BLaER1 treated with 17β-estradiol and CSF1 and Interleukin-3, amounts not matched to agents 10 nM and 100 nM (cell line): ENCODE data around the gene CASP2.

Experiments
- H3K27ac ChIP-seq, 11 experiments: shearing (Covaris generic); formaldehyde crosslinking; 2 replicates each; pipeline ENCODE4 v1.8.1; 2022
- H3K27me3 ChIP-seq, 11 experiments: shearing (Covaris generic); formaldehyde crosslinking; 2 replicates each; pipeline ENCODE4 v1.8.1; 2022
- H3K36me3 ChIP-seq, 11 experiments: shearing (Covaris generic); formaldehyde crosslinking; 2 replicates each; pipeline ENCODE4 v1.8.1; 2022
- H3K4me1 ChIP-seq, 10 experiments: shearing (Covaris generic); formaldehyde crosslinking; 2 replicates each; pipeline ENCODE4 v1.8.1; 2022
- H3K4me2 ChIP-seq, 11 experiments: shearing (Covaris generic); formaldehyde crosslinking; 2 replicates each; pipeline ENCODE4 v1.8.1; 2022
- H3K4me3 ChIP-seq, 10 experiments: shearing (Covaris generic); formaldehyde crosslinking; 2 replicates each; pipeline ENCODE4 v1.8.1; 2022
- H3K9ac ChIP-seq, 11 experiments: shearing (Covaris generic); formaldehyde crosslinking; 2 replicates each; pipeline ENCODE4 v1.8.1; 2022
- H3K9me3 ChIP-seq, 11 experiments: shearing (Covaris generic); formaldehyde crosslinking; replicated peaks in 1 of 11; 2 replicates each; pipeline ENCODE4 v1.8.1; 2022
- H4K20me1 ChIP-seq, 11 experiments: shearing (Covaris generic); formaldehyde crosslinking; 2 replicates each; pipeline ENCODE4 v1.8.1; 2022
- Cebpa-rat ChIP-seq, 11 experiments: shearing (Covaris generic); IDR thresholded peaks; 2 replicates each; pipeline ENCODE4 v1.8.1; 2022

CASP2 gene

DNA sequence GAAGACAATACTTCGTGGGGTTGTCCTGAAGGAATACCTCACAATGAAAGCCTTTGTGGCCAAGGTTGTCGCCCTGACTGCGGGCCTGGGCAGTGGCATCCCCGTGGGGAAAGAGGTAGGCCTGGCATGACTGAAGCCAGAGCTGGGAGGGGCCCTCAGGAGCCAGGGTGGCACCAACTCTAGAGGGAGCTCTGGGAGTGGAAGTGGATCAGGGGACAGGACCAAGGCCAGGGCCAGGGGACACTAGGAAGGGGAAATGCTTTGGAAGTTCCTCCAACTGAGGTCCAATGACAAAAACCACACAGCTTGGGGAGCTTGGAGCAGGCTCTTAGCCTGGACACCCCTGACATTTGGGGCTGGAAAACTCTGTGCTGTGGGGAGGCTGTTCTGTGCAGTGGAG is 33.6 kb downstream of the CASP2 start:
- H3K27ac ChIP-seq: no peak overlapping the region
- no peak for TF ChIP-seq Cebpa-rat (IDR thresholded peaks at IDR 0.05)

DNA sequence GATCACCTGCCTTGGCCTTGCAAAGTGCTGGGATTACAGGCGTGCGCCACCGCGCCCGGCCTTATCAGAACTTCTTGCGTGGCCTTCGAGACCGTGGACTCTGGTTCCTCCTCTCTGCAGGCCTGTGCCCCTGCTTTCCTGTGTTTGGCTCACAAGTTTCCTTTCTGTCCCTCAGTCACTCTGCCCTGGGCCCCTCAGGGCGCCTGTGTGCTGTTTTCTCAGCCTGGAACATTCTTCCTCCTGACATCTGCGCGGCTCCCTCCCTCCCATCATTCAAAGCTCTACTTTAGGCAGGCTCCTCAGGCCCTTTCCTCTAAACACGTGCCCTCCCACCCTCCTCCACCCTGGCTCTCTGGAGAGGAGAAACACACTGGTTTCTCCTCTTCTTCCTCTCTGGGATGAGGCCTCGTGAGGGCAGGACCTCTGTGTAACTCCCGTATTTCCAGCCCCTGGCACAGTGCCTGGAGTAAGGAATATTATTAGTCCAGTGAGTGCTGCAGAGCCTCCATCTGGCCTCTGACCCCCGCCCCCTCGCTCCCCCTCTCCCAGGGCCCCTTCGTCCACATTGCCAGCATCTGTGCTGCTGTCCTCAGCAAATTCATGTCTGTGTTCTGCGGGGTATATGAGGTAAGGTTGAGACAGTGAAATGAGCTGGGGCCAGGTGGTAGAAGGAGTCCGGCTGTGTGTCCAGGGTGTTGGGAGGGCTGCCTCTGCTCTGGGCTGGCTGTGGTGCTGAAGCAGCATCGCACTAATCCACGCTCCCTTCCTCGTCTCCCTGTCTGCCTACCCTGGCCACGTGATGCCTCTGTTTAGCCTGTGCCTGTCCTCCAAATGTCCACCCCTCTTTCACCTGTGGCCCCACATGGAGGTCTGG is 34.8 kb downstream of the CASP2 start:
- Histone ChIP-seq H3K4me1 (peaks cover 0 to 64% (median 0%) of the 10 kb centered on the region in 10 experiments; a peak in 8 of 20 replicates), H3K9me3 (no peaks in the 10 kb centered on the region), H3K4me2 (peak overlapping the region in 4 of 11 experiments; percentile 39 to 67 (median 56); a peak in 7 of 22 replicates), H3K4me3 (no peak overlapping the region), H3K9ac (no peak overlapping the region), H3K27ac (0 out of 22 replicates have a peak overlapping the region, but pooled peaks of 1 of the 11 experiments have one; percentile 10), H3K27me3 (no peaks in the 10 kb centered on the region), H4K20me1 (no peaks in the 10 kb centered on the region), H3K36me3 (no peaks in the 10 kb centered on the region)
- no peak for TF ChIP-seq Cebpa-rat (IDR thresholded peaks at IDR 0.05)

More for the DNA sequence above, 33.6 kb downstream of the CASP2 start:
- H3K36me3 ChIP-seq: no peaks in the 10 kb centered on the region
- H3K9ac ChIP-seq: no peak overlapping the region
- H3K4me3 ChIP-seq: no peak overlapping the region
- H3K4me1 ChIP-seq: peaks cover 0 to 60% (median under 1%) of the 10 kb centered on the region in 10 experiments; a peak in 10 of 20 replicates
- H4K20me1 ChIP-seq: no peaks in the 10 kb centered on the region
- no peaks in the 10 kb centered on the region for H3K27me3 ChIP-seq
- H3K9me3 ChIP-seq: no peaks in the 10 kb centered on the region
- H3K4me2 ChIP-seq: peak overlapping the region in 3 of 11 experiments; percentile 30 to 67 (median 60); a peak in 5 of 22 replicates

- no peaks in the 10 kb centered on the region for H3K9me3 ChIP-seq
- H3K27ac ChIP-seq: no peak overlapping the region
- H3K4me3 ChIP-seq: no peak overlapping the region
- TF ChIP-seq Cebpa-rat (IDR thresholded peaks at IDR 0.05): no peak
- H4K20me1 ChIP-seq: no peaks in the 10 kb centered on the region
- H3K4me2 ChIP-seq: peak overlapping the region in 4 of 11 experiments; percentile 39 to 67 (median 56); a peak in 8 of 22 replicates
- peaks cover 0 to 68% (median 0%) of the 10 kb centered on the region in 10 experiments; a peak in 8 of 20 replicates for H3K4me1 ChIP-seq
- H3K27me3 ChIP-seq: no peaks in the 10 kb centered on the region
- no peaks in the 10 kb centered on the region for H3K36me3 ChIP-seq
- no peak overlapping the region for H3K9ac ChIP-seq
Observed at GRCh38 chr7:143323653-143324052, 35.5 kb downstream of the CASP2 start.

GRCh38 chr7:143325240-143325639 is 37.1 kb downstream of the CASP2 start:
- peaks cover 0 to 69% (median 0%) of the 10 kb centered on the region in 10 experiments; a peak in 8 of 20 replicates for H3K4me1 ChIP-seq
- TF ChIP-seq Cebpa-rat (IDR thresholded peaks at IDR 0.05): no peak

GRCh38 chr7:143327903-143328302 is 39.8 kb downstream of the CASP2 start:
- Histone ChIP-seq H3K9ac (no peak overlapping the region), H4K20me1 (no peaks in the 10 kb centered on the region), H3K4me1 (peaks cover 0 to 76% (median 9%) of the 10 kb centered on the region in 10 experiments; a peak in 9 of 20 replicates), H3K4me2 (peak overlapping the region in 5 of 11 experiments; percentile 7 to 61 (median 20); a peak in 5 of 22 replicates), H3K27ac (no peak overlapping the region), H3K9me3 (no peaks in the 10 kb centered on the region), H3K4me3 (no peak overlapping the region), H3K27me3 (no peaks in the 10 kb centered on the region), H3K36me3 (no peaks in the 10 kb centered on the region)
- no peak for TF ChIP-seq Cebpa-rat (IDR thresholded peaks at IDR 0.05)

More at GRCh38 chr7:143325240-143325639, 37.1 kb downstream of the CASP2 start:
- Histone ChIP-seq H3K9me3 (no peaks in the 10 kb centered on the region), H3K4me3 (no peak overlapping the region), H3K36me3 (no peaks in the 10 kb centered on the region), H3K27ac (no peak overlapping the region), H3K4me2 (peak overlapping the region in 3 of 11 experiments; percentile 49 to 67 (median 60); a peak in 6 of 22 replicates), H3K27me3 (no peaks in the 10 kb centered on the region), H3K9ac (peak overlapping the region in 1 of 11 experiments; percentile 23; a peak in 1 of 22 replicates), H4K20me1 (no peaks in the 10 kb centered on the region)

DNA sequence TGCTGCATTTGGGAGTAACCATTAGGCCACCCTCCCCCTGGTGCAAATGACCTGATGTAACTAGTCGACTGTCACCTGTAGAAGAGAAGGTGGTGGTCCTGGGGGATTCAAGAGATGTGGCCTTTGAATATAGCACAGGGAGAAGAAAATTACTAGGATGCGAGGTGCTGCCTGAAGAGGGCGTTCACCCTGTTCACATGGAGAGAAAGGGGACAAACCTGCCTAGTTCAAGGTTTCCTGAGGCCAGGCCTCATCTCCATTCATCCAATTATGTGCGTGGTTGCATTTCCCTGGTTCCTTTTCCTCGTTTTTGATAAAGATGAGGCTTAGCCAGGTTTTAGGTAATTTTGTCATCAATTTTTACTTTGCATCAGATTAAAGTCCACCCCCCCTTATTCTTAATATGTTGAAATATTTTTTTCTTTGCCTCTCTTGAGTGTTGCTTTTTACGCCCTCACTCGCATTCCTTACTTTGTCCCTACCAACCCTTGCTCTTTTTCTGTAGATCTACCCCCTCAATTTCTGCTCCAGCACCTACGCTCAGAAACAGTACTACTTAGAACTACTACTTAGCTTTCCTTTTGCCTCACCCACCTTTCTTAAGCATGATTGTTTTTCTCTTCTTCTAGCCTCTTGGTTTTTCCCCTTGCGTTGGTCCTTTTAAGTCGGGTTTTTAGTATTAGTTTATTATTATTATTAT is 41.5 kb downstream of the CASP2 start:
- Histone ChIP-seq H3K4me1 (peaks cover 0 to 58% (median 9%) of the 10 kb centered on the region in 10 experiments; a peak in 9 of 20 replicates), H4K20me1 (no peaks in the 10 kb centered on the region), H3K27me3 (no peaks in the 10 kb centered on the region), H3K36me3 (no peaks in the 10 kb centered on the region), H3K27ac (no peak overlapping the region), H3K9ac (no peak overlapping the region), H3K4me3 (no peak overlapping the region), H3K9me3 (no peaks in the 10 kb centered on the region), H3K4me2 (no peak overlapping the region)
- TF ChIP-seq Cebpa-rat (IDR thresholded peaks at IDR 0.05): no peak

DNA sequence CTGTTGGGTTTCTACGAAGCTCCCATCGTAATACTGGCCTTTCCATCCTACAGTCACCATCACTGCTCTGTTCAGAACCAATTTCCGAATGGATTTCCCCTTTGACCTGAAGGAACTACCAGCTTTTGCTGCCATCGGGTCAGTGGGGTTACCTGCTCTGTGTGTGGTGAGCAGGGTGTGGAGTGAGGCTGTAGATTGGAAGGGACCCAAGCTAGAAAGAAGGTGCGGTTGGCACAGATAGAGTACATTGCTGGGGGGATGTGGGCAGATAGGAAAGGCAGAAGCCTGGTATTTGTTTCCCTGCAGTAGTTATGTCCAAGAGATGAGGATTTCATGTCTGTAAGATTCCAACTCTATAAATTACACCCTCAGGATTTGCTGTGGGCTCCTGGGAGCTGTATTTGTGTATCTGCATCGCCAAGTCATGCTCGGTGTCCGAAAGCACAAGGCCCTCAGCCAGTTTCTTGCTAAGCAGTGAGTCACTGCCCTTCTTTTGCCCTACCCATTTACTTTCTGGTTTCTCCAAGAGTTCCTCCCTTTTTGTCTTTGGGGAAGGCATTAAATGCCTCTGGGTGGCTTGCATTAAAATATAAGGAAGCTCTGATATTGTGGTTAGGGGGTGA is 43.1 kb downstream of the CASP2 start:
- Histone ChIP-seq H3K4me1 (peaks cover 0 to 42% (median 9%) of the 10 kb centered on the region in 10 experiments; a peak in 9 of 20 replicates), H3K9me3 (no peaks in the 10 kb centered on the region), H3K9ac (peak overlapping the region in 1 of 11 experiments; percentile 19; a peak in 2 of 22 replicates), H3K4me3 (no peak overlapping the region), H3K27ac (peak overlapping the region in 4 of 11 experiments; percentile 11 to 61 (median 53); a peak in 6 of 22 replicates), H3K4me2 (peak overlapping the region in 5 of 11 experiments; percentile 38 to 70 (median 52); a peak in 10 of 22 replicates), H3K27me3 (no peaks in the 10 kb centered on the region), H3K36me3 (no peaks in the 10 kb centered on the region), H4K20me1 (no peaks in the 10 kb centered on the region)
- TF ChIP-seq Cebpa-rat (IDR thresholded peaks at IDR 0.05): no peak

- no peak for TF ChIP-seq Cebpa-rat (IDR thresholded peaks at IDR 0.05)
- Histone ChIP-seq H3K4me1 (peaks cover 0 to 25% (median 9%) of the 10 kb centered on the region in 10 experiments; a peak in 9 of 20 replicates), H4K20me1 (no peaks in the 10 kb centered on the region), H3K4me3 (no peak overlapping the region), H3K9ac (no peak overlapping the region), H3K4me2 (no peak overlapping the region), H3K27me3 (no peaks in the 10 kb centered on the region), H3K36me3 (no peaks in the 10 kb centered on the region), H3K9me3 (no peaks in the 10 kb centered on the region), H3K27ac (no peak overlapping the region)
Observed at GRCh38 chr7:143334244-143334643, 46.1 kb downstream of the CASP2 start.
